HCT116 (cell line): ENCODE data around the gene PFDN4. TPM values are rescaled to one million over a fixed set of nuclear protein-coding genes. Genes with fewer than 3 reads are reported as not detected.

Source experiments
- ATAC-seq: fragments of 200-7000 bp; cut with Tn5 transposase; 2 replicates; pipeline ENCODE4 v1.9.1; 2020; ENCODE audit warnings: mild to moderate bottlenecking, moderate library complexity
- BruUV-seq: library from RNA; stranded (reverse); fragments of 400-500 nt; replicated peaks from 2 replicates; lab custom pipeline; 2021; lab: Mats Ljungman, UMichigan
- CTCF ChIA-PET: fragments of 300-600 bp; sonication (Branson Sonifier 250); formaldehyde crosslinking; loops from one replicate; lab custom pipeline; 2021; ENCODE audit warnings: antibody characterized with exemption; lab: Charles Lee
- POLR2A ChIA-PET: fragments of 300-600, 350-600 bp; sonication (Branson Sonifier 250); formaldehyde crosslinking; loops from one replicate; lab custom pipeline; 2021; ENCODE audit warnings: antibody characterized with exemption; lab: Charles Lee
- RAD21 ChIA-PET, 2 experiments: fragments of 300-600 bp; sonication (Branson Sonifier 250); formaldehyde crosslinking; loops; one replicate each; lab custom pipeline; 2023; ENCODE audit warnings: low total read pairs in 2 of 2; ENCODE audit not compliant: uncharacterized antibody in 2 of 2, unreplicated experiment in 2 of 2, low non-redundant PET in 1 of 2; lab: Charles Lee
- DNase-seq: peaks from one replicate; pipeline ENCODE4 v3.0.0-alpha.2; 2010; ENCODE audit warnings: low read depth, low spot score
- H2AFZ ChIP-seq: fragments of 200-600 bp; shearing (Covaris generic), sonication (generic); 2 replicates; pipeline ENCODE4 v1.6.1; 2017; ENCODE audit warnings: low read depth, mixed run types, mixed read lengths, antibody characterized with exemption, low read length; ENCODE audit not compliant: poor library complexity, severe bottlenecking
- H3K27ac ChIP-seq: 2 replicates; pipeline ENCODE4 v1.5.1; 2012; ENCODE audit warnings: low read depth, low read length
- H3K27me3 ChIP-seq: fragments of 200-600 bp; sonication (generic); 2 replicates; pipeline ENCODE4 v1.6.1; 2016; ENCODE audit warnings: mixed run types, low read length, mixed read lengths; ENCODE audit not compliant: insufficient read depth
- H3K36me3 ChIP-seq, 2 experiments: fragments of 200-500 bp in 1 of 2; fragments of 200-600 bp in 1 of 2; sonication (Bioruptor generic) in 1 of 2; sonication (generic) in 1 of 2; 2 replicates each; pipeline versions ENCODE4 v1.5.1 to v1.6.1; 2014 to 2016; ENCODE audit warnings: low read length in 2 of 2, inconsistent platforms in 1 of 2, mixed read lengths in 1 of 2, mixed run types in 1 of 2; ENCODE audit not compliant: insufficient read depth in 2 of 2, control insufficient read depth in 1 of 2
- H3K4me1 ChIP-seq, 2 experiments: fragments of 200-600 bp in 1 of 2; sonication (generic) in 1 of 2; 2 replicates each; pipeline versions ENCODE4 v1.5.1 to v1.6.1; 2012 to 2017; ENCODE audit warnings: low read length in 2 of 2, inconsistent platforms in 1 of 2, mild to moderate bottlenecking in 1 of 2, mixed read lengths in 1 of 2, mixed run types in 1 of 2, moderate library complexity in 1 of 2; ENCODE audit not compliant: insufficient read depth in 2 of 2, control insufficient read depth in 1 of 2
- H3K4me2 ChIP-seq: fragments of 200-600 bp; sonication (generic); 2 replicates; pipeline ENCODE4 v1.6.1; 2017; ENCODE audit warnings: mixed run types, low read length, mixed read lengths
- H3K4me3 ChIP-seq, 2 experiments: fragments of 200-600 bp in 1 of 2; sonication (generic) in 1 of 2; replicated peaks in 1 of 2; 2 replicates each; pipeline ENCODE4 v1.5.1; 2011 to 2016; ENCODE audit warnings: low read length in 2 of 2, control low read depth in 1 of 2, low read depth in 1 of 2, mild to moderate bottlenecking in 1 of 2, mixed read lengths in 1 of 2, mixed run types in 1 of 2
- H3K79me2 ChIP-seq: fragments of 200-600 bp; sonication (generic); 2 replicates; pipeline ENCODE4 v1.6.1; 2017; ENCODE audit warnings: mild to moderate bottlenecking, mixed run types, low read length, moderate library complexity, mixed read lengths; ENCODE audit not compliant: insufficient read depth
- H3K9ac ChIP-seq: fragments of 200-600 bp; sonication (generic); 2 replicates; pipeline ENCODE4 v1.6.1; 2016; ENCODE audit warnings: low read length, mixed read lengths
- H3K9me2 ChIP-seq: fragments of 200-600 bp; sonication (generic), shearing (Covaris generic); 2 replicates; pipeline ENCODE4 v1.6.1; 2017; ENCODE audit warnings: mixed run types, mild to moderate bottlenecking, moderate library complexity; ENCODE audit not compliant: insufficient read depth
- H3K9me3 ChIP-seq, 2 experiments: fragments of 200-500 bp in 1 of 2; fragments of 200-600 bp in 1 of 2; sonication (Bioruptor generic) in 1 of 2; sonication (generic) in 1 of 2; 2 replicates each; pipeline ENCODE4 v1.6.1; 2014 to 2017; ENCODE audit warnings: low read length in 2 of 2, mixed read lengths in 2 of 2, inconsistent platforms in 1 of 2, low read depth in 1 of 2, mild to moderate bottlenecking in 1 of 2, mixed run types in 1 of 2, moderate library complexity in 1 of 2; ENCODE audit not compliant: control insufficient read depth in 1 of 2, insufficient read depth in 1 of 2
- H4K20me1 ChIP-seq: fragments of 200-600 bp; sonication (generic), shearing (Covaris generic); 2 replicates; pipeline ENCODE4 v1.6.1; 2017; ENCODE audit warnings: mixed run types, mild to moderate bottlenecking, moderate library complexity; ENCODE audit not compliant: insufficient read depth
- CBX3 ChIP-seq: IDR thresholded peaks from 2 replicates; pipeline ENCODE4 v1.6.1; 2012; ENCODE audit warnings: low read depth
- CEBPB ChIP-seq: IDR thresholded peaks from 2 replicates; pipeline ENCODE4 v1.6.1; 2012; ENCODE audit warnings: low read depth
- EGR1 ChIP-seq: IDR thresholded peaks from 2 replicates; pipeline ENCODE4 v1.6.1; 2012; ENCODE audit warnings: low read depth
- ELF1 ChIP-seq: IDR thresholded peaks from 2 replicates; pipeline ENCODE4 v1.6.1; 2012; ENCODE audit warnings: low read depth, borderline replicate concordance
- EZH2 ChIP-seq: fragments of 200-600 bp; sonication (generic); IDR thresholded peaks from 2 replicates; pipeline ENCODE4 v1.6.1; 2017; ENCODE audit warnings: antibody characterized with exemption, mixed run types
- EZH2phosphoT487 ChIP-seq: fragments of 200-600 bp; IDR thresholded peaks from 2 replicates; pipeline ENCODE4 v1.6.1; 2018; ENCODE audit warnings: antibody characterized with exemption, borderline replicate concordance
- FOSL1 ChIP-seq: IDR thresholded peaks from 2 replicates; pipeline ENCODE4 v1.6.1; 2012; ENCODE audit warnings: low read depth
- JUND ChIP-seq: IDR thresholded peaks from 2 replicates; pipeline ENCODE4 v1.6.1; 2012
- MAX ChIP-seq: IDR thresholded peaks from 2 replicates; pipeline ENCODE4 v1.6.1; 2012
- POLR2AphosphoS5 ChIP-seq: IDR thresholded peaks from 2 replicates; pipeline ENCODE4 v1.6.1; 2011; ENCODE audit warnings: mild to moderate bottlenecking, low read depth, low read length, moderate library complexity
- RAD21 ChIP-seq: IDR thresholded peaks from 2 replicates; pipeline ENCODE4 v1.6.1; 2012; ENCODE audit warnings: low read depth, mild to moderate bottlenecking
- SIN3A ChIP-seq: IDR thresholded peaks from 2 replicates; pipeline ENCODE4 v1.6.1; 2012; ENCODE audit warnings: low read depth
- SRF ChIP-seq: IDR thresholded peaks from 2 replicates; pipeline ENCODE4 v1.6.1; 2012; ENCODE audit warnings: low read depth
- TCF7L2 ChIP-seq: IDR thresholded peaks from 2 replicates; pipeline ENCODE4 v1.7.0; 2011; ENCODE audit warnings: borderline replicate concordance, inconsistent platforms; ENCODE audit not compliant: insufficient read depth, insufficient read length; ENCODE audit errors: extremely low read depth
- YY1 ChIP-seq: IDR thresholded peaks from 2 replicates; pipeline ENCODE4 v1.6.1; 2011; ENCODE audit warnings: low read length, low read depth, moderate library complexity, mild to moderate bottlenecking; ENCODE audit not compliant: insufficient replicate concordance; ENCODE audit errors: extremely low read depth
- ZBTB33 ChIP-seq: IDR thresholded peaks from 2 replicates; pipeline ENCODE4 v1.6.1; 2011; ENCODE audit warnings: mild to moderate bottlenecking, low read length, moderate library complexity; ENCODE audit not compliant: insufficient replicate concordance; ENCODE audit errors: extremely low read depth
- ZFX ChIP-seq: fragments of 450-650 bp; IDR thresholded peaks from 2 replicates; pipeline ENCODE4 v1.6.1; 2017
- intact Hi-C: fragments of 100-400 bp; cut with micrococcal nuclease; formaldehyde crosslinking; loops from 2 replicates; pipeline ENCODE4 v1.10.0; 2022
- total RNA-seq: library from RNA; stranded (reverse); gene quantifications from one replicate; pipeline ENCODE4 v1.2.1, GENCODE V29; 2021; ENCODE audit not compliant: unreplicated experiment
- TF ChIP-seq, protein P1 (sequence below): IDR thresholded peaks from 2 replicates; pipeline ENCODE4 v1.6.1; 2012; ENCODE audit warnings: low read depth
- TF ChIP-seq, protein P2 (sequence below): IDR thresholded peaks from 2 replicates; pipeline ENCODE4 v1.6.1; 2012

PFDN4 gene
- total RNA-seq, 1 experiment from 2014 or later: 71.5 TPM

DNA sequence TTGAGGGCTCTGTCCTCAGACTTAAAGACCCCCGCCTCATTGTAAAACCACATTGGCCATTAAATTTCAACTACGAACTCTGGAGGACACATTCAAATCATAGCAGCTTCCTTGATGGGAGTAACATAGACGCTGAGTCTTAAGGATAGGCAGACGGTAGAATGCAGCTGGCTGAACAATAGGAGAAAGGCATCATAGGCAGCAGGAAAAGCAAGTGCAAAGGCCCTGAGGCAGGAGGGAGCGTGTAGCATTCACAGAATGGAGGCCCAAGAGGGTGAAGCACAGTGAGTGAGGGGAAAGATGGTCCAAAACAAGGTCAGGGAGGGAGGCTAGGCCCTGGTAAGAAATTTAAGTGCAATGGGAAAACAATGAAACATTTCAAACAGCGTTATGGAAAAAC, 8.6 kb upstream of the PFDN4 start:
- TF ChIP-seq MAX: no peak
- no peak for TF ChIP-seq POLR2AphosphoS5
- no peak for TF ChIP-seq EZH2
- TF ChIP-seq TCF7L2: no peak
- no peak for TF ChIP-seq EZH2phosphoT487
- TF ChIP-seq JUND: no peak
- no peak for TF ChIP-seq CBX3
- TF ChIP-seq FOSL1: no peak
- no peak for TF ChIP-seq YY1
- TF ChIP-seq RAD21: no peak
- TF ChIP-seq, protein P1, sequence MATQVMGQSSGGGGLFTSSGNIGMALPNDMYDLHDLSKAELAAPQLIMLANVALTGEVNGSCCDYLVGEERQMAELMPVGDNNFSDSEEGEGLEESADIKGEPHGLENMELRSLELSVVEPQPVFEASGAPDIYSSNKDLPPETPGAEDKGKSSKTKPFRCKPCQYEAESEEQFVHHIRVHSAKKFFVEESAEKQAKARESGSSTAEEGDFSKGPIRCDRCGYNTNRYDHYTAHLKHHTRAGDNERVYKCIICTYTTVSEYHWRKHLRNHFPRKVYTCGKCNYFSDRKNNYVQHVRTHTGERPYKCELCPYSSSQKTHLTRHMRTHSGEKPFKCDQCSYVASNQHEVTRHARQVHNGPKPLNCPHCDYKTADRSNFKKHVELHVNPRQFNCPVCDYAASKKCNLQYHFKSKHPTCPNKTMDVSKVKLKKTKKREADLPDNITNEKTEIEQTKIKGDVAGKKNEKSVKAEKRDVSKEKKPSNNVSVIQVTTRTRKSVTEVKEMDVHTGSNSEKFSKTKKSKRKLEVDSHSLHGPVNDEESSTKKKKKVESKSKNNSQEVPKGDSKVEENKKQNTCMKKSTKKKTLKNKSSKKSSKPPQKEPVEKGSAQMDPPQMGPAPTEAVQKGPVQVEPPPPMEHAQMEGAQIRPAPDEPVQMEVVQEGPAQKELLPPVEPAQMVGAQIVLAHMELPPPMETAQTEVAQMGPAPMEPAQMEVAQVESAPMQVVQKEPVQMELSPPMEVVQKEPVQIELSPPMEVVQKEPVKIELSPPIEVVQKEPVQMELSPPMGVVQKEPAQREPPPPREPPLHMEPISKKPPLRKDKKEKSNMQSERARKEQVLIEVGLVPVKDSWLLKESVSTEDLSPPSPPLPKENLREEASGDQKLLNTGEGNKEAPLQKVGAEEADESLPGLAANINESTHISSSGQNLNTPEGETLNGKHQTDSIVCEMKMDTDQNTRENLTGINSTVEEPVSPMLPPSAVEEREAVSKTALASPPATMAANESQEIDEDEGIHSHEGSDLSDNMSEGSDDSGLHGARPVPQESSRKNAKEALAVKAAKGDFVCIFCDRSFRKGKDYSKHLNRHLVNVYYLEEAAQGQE: no peak
- TF ChIP-seq CEBPB: no peak
- TF ChIP-seq ELF1: no peak
- no peak for TF ChIP-seq EGR1
- TF ChIP-seq, protein P2, sequence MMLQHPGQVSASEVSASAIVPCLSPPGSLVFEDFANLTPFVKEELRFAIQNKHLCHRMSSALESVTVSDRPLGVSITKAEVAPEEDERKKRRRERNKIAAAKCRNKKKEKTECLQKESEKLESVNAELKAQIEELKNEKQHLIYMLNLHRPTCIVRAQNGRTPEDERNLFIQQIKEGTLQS: no peak
- no peak for TF ChIP-seq SIN3A
- no peak for TF ChIP-seq ZFX
- TF ChIP-seq SRF: no peak
- TF ChIP-seq ZBTB33: no peak
- ChIA-PET CTCF (interaction anchor here (1.0 to 6.3 kb wide), 13 partner anchors 9 to 448 kb away, joined by 3 to 162 read pairs (median 4); partner anchors contain the start of gene BCAS1), POLR2A (interaction anchor here (1.0 to 1.1 kb wide), 2 partner anchors 95 to 103 kb away, joined by 3 to 4 read pairs; no protein-coding TSS in a partner anchor), RAD21 (interaction anchor here (1.1 to 4.1 kb wide), 4 partner anchors 72 to 103 kb away, joined by 3 to 17 read pairs (median 9); no protein-coding TSS in a partner anchor)
- Histone ChIP-seq H3K27me3 (no peaks in the 10 kb centered on the region), H3K4me2 (no peak overlapping the region), H3K4me1 (peaks cover 42 to 56% of the 10 kb centered on the region in 2 experiments), H3K36me3 (no peaks in the 10 kb centered on the region), H3K79me2 (no peaks in the 10 kb centered on the region), H3K9ac (no peak overlapping the region), H2AFZ (peak overlapping the region; percentile 85), H3K9me3 (no peaks in the 10 kb centered on the region), H3K4me3 (no peak overlapping the region), H3K9me2 (no peaks in the 10 kb centered on the region), H4K20me1 (no peaks in the 10 kb centered on the region), H3K27ac (no peak overlapping the region; the same call in 1 of the 2 replicates)
- intact Hi-C loops: loop anchor here (1.0 to 5.0 kb wide), 3 partner anchors 103 to 622 kb away; no protein-coding TSS in a partner anchor
- DNase-seq (no peak), ATAC-seq (no peak)
- BruUV-seq: no TSS peak
